NB4 (cell line): ENCODE results near the gene PRDM15.

ENCODE experiments used
- DNase-seq: peaks from one replicate; pipeline ENCODE4 v3.0.0; 2010; ENCODE audit warnings: low read depth
- H3K4me3 ChIP-seq: one replicate; pipeline ENCODE4 v1.5.1; 2011; ENCODE audit warnings: mild to moderate bottlenecking, low read depth, low read length, moderate library complexity
- CTCF ChIP-seq: IDR thresholded peaks from one replicate; pipeline ENCODE4 v1.5.1; 2012; ENCODE audit warnings: low read depth, low read length
- MAX ChIP-seq: IDR thresholded peaks from 2 replicates; pipeline ENCODE4 v1.6.1; 2011; ENCODE audit warnings: low read depth, low read length
- MYC ChIP-seq: IDR thresholded peaks from 2 replicates; pipeline ENCODE4 v1.6.1; 2011; ENCODE audit warnings: low read depth, low read length
- POLR2A ChIP-seq: IDR thresholded peaks from 2 replicates; pipeline ENCODE4 v1.6.1; 2011; ENCODE audit warnings: mild to moderate bottlenecking; ENCODE audit not compliant: insufficient read length; ENCODE audit errors: extremely low read depth

The PRDM15 gene

GRCh38 chr21:41878831-41879189 is 334 bp downstream of the PRDM15 start:
- peak; percentile 86 for DNase-seq
- TF ChIP-seq CTCF = no peak
- no peak; the same call in 1 of the 2 replicates for TF ChIP-seq MYC
- TF ChIP-seq MAX = no peak
- peak; percentile 33 for TF ChIP-seq POLR2A
- H3K4me3 ChIP-seq = peak overlapping the region; percentile 81

- TF ChIP-seq MAX (peak; percentile 86), POLR2A (no peak), MYC (peak; percentile 34; the same call in 1 of the 2 replicates), CTCF (no peak)
- peak; percentile 60 for DNase-seq
- H3K4me3 ChIP-seq = peak overlapping the region; percentile 81
These were observed 978 bp downstream of the PRDM15 start for GRCh38 chr21:41877901-41878830.

GRCh38 chr21:41876928-41877652 is 2.1 kb downstream of the PRDM15 start:
- no peak for TF ChIP-seq CTCF
- TF ChIP-seq POLR2A = no peak
- no peak for TF ChIP-seq MYC
- DNase-seq = no peak
- peak overlapping the region; percentile 81 for H3K4me3 ChIP-seq

- no peak overlapping the region for H3K4me3 ChIP-seq
- DNase-seq = no peak
- TF ChIP-seq MYC = no peak
- TF ChIP-seq POLR2A = no peak
- no peak for TF ChIP-seq MAX
- TF ChIP-seq CTCF = no peak
These were observed 2.7 kb downstream of the PRDM15 start for GRCh38 chr21:41876396-41876795.

- H3K4me3 ChIP-seq = no peak overlapping the region
- DNase-seq = no peak
- no peak for TF ChIP-seq MYC
- TF ChIP-seq MAX = no peak
- TF ChIP-seq CTCF = no peak
- TF ChIP-seq POLR2A = no peak
These were observed 4.1 kb downstream of the PRDM15 start for GRCh38 chr21:41875086-41875485.
